ENCODE measurements around the gene ADH1C.
A peak's percentile ranks its signal among the peaks of the same experiment; 100 is the strongest.
"Not testable (repeated sequence)": the region's sequence is repeated elsewhere in the genome, so short reads cannot be mapped to it uniquely, and the experiment has no call there.

Gene ADH1C

GRCh38 chr4:99378876-99379275 lies 26.3 kb upstream of the ADH1C start:
- no peak overlapping the region for H3K4me3 ChIP-seq (ENCODE audit: low read depth, low read length)
- no peak for TF ChIP-seq CTCF (IDR thresholded peaks at IDR 0.05; ENCODE audit: low read depth, low read length)
- in situ Hi-C loops (cut with HindIII; ENCODE audit: low sequenced_read_pairs): no loop called here
- DNase-seq (ENCODE audit: low read depth, low spot score): no peak

GRCh38 chr4:99377341-99377740 lies 24.8 kb upstream of the ADH1C start:
- peak; percentile 61 for TF ChIP-seq CTCF (IDR thresholded peaks at IDR 0.05; ENCODE audit: low read depth, low read length)

GRCh38 chr4:99372464-99372863 lies 19.9 kb upstream of the ADH1C start:
- DNase-seq (ENCODE audit: low read depth, low spot score); H3K4me3 ChIP-seq (ENCODE audit: low read depth, low read length); in situ Hi-C loops (cut with HindIII; ENCODE audit: low sequenced_read_pairs): not testable (repeated sequence)

More at GRCh38 chr4:99377341-99377740, 24.8 kb upstream of the ADH1C start:
- H3K4me3 ChIP-seq (ENCODE audit: low read depth, low read length); in situ Hi-C loops (cut with HindIII; ENCODE audit: low sequenced_read_pairs); DNase-seq (ENCODE audit: low read depth, low spot score): not testable (repeated sequence)

GRCh38 chr4:99367817-99368216 lies 15.3 kb upstream of the ADH1C start:
- H3K4me3 ChIP-seq (ENCODE audit: low read depth, low read length); DNase-seq (ENCODE audit: low read depth, low spot score); in situ Hi-C loops (cut with HindIII; ENCODE audit: low sequenced_read_pairs): not testable (repeated sequence)

- TF ChIP-seq CTCF (IDR thresholded peaks at IDR 0.05; ENCODE audit: low read depth, low read length): no peak
- in situ Hi-C loops (cut with HindIII; ENCODE audit: low sequenced_read_pairs): no loop called here
- no peak overlapping the region for H3K4me3 ChIP-seq (ENCODE audit: low read depth, low read length)
- no peak for DNase-seq (ENCODE audit: low read depth, low spot score)
Measured at GRCh38 chr4:99366491-99366890, 13.9 kb upstream of the ADH1C start.

GRCh38 chr4:99362768-99363167 lies 10.2 kb upstream of the ADH1C start:
- in situ Hi-C loops (cut with HindIII; ENCODE audit: low sequenced_read_pairs): no loop called here

GRCh38 chr4:99361899-99362275 lies 9.3 kb upstream of the ADH1C start:
- DNase-seq (ENCODE audit: low read depth, low spot score): no peak
- no peak for TF ChIP-seq CTCF (IDR thresholded peaks at IDR 0.05; ENCODE audit: low read depth, low read length)
- H3K4me3 ChIP-seq (ENCODE audit: low read depth, low read length): no peak overlapping the region
- in situ Hi-C loops (cut with HindIII; ENCODE audit: low sequenced_read_pairs): no loop called here

More at GRCh38 chr4:99362768-99363167, 10.2 kb upstream of the ADH1C start:
- DNase-seq (ENCODE audit: low read depth, low spot score): no peak
- no peak overlapping the region for H3K4me3 ChIP-seq (ENCODE audit: low read depth, low read length)
- no peak for TF ChIP-seq CTCF (IDR thresholded peaks at IDR 0.05; ENCODE audit: low read depth, low read length)

- no peak overlapping the region for H3K4me3 ChIP-seq (ENCODE audit: low read depth, low read length)
- no peak for DNase-seq (ENCODE audit: low read depth, low spot score)
- in situ Hi-C loops (cut with HindIII; ENCODE audit: low sequenced_read_pairs): no loop called here
- TF ChIP-seq CTCF (IDR thresholded peaks at IDR 0.05; ENCODE audit: low read depth, low read length): no peak
Measured at GRCh38 chr4:99361268-99361898, 8.8 kb upstream of the ADH1C start.

All from astrocyte of the spinal cord (primary cell).